IPS DF 4.7 (cell line): ENCODE data around the gene GRAP2.
"Not testable (repeated sequence)": the region's sequence is repeated elsewhere in the genome, so short reads cannot be mapped to it uniquely, and the experiment has no call there.

Experiments used
- DNase-seq: peaks from one replicate; pipeline ENCODE4 v3.0.0-alpha.2; 2013; ENCODE audit warnings: low spot score; ENCODE audit errors: extremely low read depth

GRAP2 gene

GRCh38 chr22:39943953-39944872 lies 43.3 kb downstream of the GRAP2 start:
- no peak for DNase-seq

GRCh38 chr22:39946126-39946502 lies 45.2 kb downstream of the GRAP2 start:
- no peak for DNase-seq

GRCh38 chr22:39946503-39947219 lies 45.8 kb downstream of the GRAP2 start:
- DNase-seq = no peak

- no peak for DNase-seq
These were observed 46.6 kb downstream of the GRAP2 start for GRCh38 chr22:39947220-39948216.

DNA sequence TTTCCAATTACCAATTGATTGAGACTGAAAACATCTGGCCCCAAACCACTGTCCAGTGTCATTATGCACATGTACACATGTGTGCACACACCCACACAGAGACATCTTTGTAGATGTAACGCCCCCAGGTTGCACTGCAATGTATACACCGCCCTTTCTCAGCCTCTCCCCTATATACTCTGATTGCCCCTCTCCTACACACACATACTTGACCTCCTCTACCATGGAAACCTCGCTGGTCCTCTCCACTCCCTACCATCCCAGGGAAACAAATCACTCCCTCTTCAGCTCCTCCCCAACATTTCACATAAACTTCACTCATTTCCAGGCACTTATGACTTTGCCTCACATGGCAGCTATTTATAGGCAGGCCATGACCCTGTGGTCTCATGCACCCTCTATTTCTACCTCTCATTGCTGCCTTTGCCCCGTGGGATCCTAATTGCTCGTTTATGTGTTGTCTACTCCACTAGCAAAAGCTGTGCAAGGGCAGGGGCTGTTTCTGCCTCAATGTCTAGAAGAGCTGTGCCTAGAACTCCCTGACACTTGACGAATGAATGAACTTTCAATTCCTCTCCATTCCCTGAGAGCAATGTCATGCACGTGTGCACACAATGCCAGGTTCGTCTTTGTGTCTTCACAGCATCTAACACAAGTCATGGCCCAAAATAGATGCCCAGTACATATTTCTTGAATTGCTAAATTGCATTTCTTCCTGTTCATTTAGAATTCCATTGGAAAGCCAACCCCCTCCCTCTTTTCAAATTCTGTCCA lies 49.3 kb downstream of the GRAP2 start:
- no peak for DNase-seq

GRCh38 chr22:39951603-39952293 lies 50.9 kb downstream of the GRAP2 start:
- DNase-seq = not testable (repeated sequence)

DNA sequence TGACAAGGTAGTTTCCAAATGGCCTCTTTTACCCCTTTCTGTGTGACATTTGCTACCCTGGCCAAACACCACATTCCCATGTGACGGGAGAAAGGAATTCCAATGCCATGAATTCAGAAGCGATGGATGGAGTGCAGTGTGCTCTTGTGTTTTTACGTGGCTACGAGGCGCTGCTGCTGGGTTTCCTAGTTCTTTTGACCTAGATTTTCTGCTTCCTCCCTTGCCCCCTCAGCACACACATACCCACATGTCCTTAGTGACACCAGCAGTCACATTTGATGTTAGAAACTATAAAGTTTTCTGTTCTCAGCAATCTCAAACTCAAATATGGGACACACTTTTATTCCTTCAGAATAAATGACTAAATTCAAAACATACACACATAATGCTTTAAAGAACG lies 51.5 kb downstream of the GRAP2 start:
- no peak for DNase-seq

- no peak for DNase-seq
These were observed 52.2 kb downstream of the GRAP2 start for GRCh38 chr22:39953101-39953500.

GRCh38 chr22:39954584-39955055 lies 53.7 kb downstream of the GRAP2 start:
- DNase-seq = no peak

DNA sequence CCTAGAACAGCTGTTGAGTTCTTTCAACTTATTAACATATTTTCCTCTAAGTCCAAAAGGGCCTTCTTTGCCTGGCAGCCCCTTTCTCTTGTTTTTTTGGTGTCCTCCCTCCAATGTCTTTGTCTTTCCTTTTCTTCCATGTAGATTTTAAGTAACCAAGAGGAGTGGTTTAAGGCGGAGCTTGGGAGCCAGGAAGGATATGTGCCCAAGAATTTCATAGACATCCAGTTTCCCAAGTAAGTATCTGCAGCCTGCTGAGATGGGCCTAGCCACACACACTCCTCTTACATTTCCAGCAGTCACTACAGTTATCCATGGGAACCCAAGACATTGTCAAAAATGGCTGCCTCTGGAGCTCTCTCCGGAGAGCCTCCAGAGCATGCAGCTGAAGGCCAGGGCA lies 54.8 kb downstream of the GRAP2 start:
- DNase-seq = no peak

GRCh38 chr22:39956932-39957664 lies 56.2 kb downstream of the GRAP2 start:
- no peak for DNase-seq

DNA sequence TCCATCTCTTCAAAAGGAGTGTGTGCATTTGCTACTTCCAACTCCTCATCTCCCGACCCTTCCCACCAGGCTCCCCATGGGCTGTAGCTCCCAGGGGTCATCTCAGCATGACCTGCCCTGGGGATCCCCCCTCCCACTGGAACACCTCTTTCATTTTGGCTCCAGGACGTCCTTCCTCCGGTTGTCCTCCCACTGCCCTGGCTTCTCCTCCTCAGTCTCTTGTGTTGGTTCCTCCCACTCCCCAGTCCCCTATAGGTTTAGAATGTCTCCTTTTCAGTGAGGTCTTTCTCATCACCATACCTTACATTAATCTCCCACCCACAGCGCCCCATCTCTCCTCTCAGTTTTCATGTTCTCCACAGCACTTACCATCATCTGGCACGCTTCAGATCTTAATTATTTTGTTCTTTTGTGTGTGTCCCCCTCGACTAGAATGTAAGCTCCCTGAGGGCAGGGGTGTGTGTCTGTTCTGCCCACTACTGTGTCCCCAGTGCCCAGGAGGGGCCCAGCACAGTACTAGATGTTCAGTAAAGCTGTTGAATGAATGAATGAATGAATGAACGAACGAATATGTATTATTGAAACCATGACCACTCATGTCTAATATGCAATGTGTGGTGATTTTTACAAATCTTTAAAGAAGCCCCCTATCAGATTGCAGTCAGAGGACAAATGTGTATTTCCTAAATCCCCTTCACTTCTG lies 57.3 kb downstream of the GRAP2 start:
- no peak for DNase-seq

DNA sequence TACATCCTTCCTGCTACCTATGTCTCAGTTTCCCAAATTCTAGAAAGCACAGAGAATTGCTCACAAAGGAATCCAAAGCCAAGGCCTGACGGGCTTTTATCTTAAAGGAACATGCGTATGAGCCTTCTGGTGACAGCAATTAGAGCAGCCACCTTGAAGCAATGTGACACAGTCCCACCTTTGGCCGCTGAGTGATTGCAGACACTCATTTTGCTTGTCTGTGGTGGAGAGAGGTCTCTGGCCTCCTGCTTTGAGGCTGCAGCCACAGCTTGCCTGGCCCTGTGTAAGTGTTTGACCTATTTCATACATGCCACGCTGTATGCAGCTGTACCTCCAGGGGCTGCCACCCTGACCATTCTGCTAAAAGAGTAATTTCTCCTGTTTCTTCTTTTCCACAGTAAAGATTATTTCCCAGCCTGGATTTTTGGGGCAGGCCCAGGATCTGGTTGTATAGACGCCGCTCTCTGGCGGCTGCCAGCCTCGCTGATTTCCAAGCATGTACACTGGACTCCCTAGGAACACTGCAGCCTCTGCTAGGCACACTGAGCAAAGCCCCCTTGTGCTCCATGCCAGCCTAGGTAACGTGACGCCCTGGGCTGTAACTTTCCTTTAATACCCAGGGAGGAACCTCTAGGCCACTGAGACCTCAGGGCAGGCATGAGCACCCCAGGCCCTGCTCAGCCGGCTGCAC lies 58.2 kb downstream of the GRAP2 start:
- DNase-seq = no peak

DNA sequence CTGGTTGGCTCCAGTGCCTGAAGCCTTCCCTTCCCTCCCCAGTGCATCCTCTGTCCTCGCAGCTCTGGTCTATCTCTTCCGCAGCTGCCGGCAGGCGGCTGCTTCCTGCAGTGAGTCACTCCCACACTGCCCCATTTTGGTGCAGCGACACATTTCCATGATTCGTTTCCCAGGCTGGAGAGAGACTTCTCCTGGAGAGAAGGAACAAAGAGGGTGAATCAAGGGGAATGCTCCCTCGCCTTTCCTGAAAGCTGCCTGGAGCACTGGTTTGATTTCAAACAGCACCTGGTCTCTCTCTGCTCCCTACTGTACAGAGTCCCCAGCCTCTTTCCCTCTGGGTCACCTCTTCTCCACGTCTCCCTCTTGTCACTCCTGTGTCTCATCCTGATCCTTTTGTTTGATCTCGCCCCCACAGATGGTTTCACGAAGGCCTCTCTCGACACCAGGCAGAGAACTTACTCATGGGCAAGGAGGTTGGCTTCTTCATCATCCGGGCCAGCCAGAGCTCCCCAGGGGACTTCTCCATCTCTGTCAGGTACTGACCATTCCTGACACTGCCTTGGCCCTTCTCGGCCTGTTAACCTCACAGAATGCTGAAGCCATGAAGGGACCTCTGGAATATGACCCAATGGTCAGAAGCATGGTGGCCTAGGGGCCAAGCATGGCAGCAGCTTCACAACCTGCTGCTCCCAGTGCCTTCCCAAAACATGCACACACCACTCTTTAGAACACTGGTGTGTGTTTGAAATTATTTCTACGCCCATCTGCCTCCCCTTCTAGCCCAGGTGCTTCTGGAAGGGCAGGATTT lies 59.0 kb downstream of the GRAP2 start, which contains the start of gene TMA7B:
Gene TMA7B (plus strand): TSS at position 758 of the 808 bp plus-strand sequence. CDS start 3,978 bp downstream, outside the sequence.
- peak; percentile 30 for DNase-seq

- DNase-seq = no peak
These were observed 60.2 kb downstream of the GRAP2 start for GRCh38 chr22:39960791-39961746.

GRCh38 chr22:39962071-39962470 lies 61.2 kb downstream of the GRAP2 start:
- DNase-seq = no peak
